Astrocyte of the cerebellum (primary cell): Measurements from ENCODE around the gene CRIP1.

Experiments
- DNase-seq: peaks from one replicate; pipeline ENCODE4 v3.0.0-alpha.2; 2011; ENCODE audit warnings: low read depth
- H3K4me3 ChIP-seq: 2 replicates; pipeline ENCODE4 v1.5.1; 2011; ENCODE audit warnings: mild to moderate bottlenecking, low read depth, low read length, moderate library complexity
- CTCF ChIP-seq: IDR thresholded peaks from 2 replicates; pipeline ENCODE4 v1.5.1; 2012; ENCODE audit warnings: low read length, low read depth, moderate library complexity, mild to moderate bottlenecking; ENCODE audit errors: missing control alignments
- in situ Hi-C: cut with HindIII; loops from 2 replicates; pipeline ENCODE4 v1.10.0; 2017; ENCODE audit warnings: low sequenced_read_pairs

CRIP1 gene

GRCh38 chr14:105536051-105536450 lies 49.4 kb downstream of the CRIP1 start:
- TF ChIP-seq CTCF: no peak
- DNase-seq: no peak
- H3K4me3 ChIP-seq: no peak overlapping the region
- in situ Hi-C loops: no loop called here

GRCh38 chr14:105536691-105537579 lies 50.2 kb downstream of the CRIP1 start:
- in situ Hi-C loops: no loop called here
- TF ChIP-seq CTCF: no peak
- DNase-seq: no peak
- no peak overlapping the region for H3K4me3 ChIP-seq

- in situ Hi-C loops: no loop called here
- no peak overlapping the region for H3K4me3 ChIP-seq
- TF ChIP-seq CTCF: peak; percentile 91
- no peak for DNase-seq
These were observed 51.1 kb downstream of the CRIP1 start for GRCh38 chr14:105537580-105538474.
